Activated T-cell treated with anti-CD3 and anti-CD28 coated beads for 48 hours (primary cell): Measurements from ENCODE around the gene BORCS6.
A peak's percentile ranks its signal among the peaks of the same experiment; 100 is the strongest.

Experiments
- DNase-seq: peaks from one replicate; pipeline ENCODE4 v3.0.0-alpha.2; 2020; ENCODE audit warnings: low read depth

The BORCS6 gene

DNA sequence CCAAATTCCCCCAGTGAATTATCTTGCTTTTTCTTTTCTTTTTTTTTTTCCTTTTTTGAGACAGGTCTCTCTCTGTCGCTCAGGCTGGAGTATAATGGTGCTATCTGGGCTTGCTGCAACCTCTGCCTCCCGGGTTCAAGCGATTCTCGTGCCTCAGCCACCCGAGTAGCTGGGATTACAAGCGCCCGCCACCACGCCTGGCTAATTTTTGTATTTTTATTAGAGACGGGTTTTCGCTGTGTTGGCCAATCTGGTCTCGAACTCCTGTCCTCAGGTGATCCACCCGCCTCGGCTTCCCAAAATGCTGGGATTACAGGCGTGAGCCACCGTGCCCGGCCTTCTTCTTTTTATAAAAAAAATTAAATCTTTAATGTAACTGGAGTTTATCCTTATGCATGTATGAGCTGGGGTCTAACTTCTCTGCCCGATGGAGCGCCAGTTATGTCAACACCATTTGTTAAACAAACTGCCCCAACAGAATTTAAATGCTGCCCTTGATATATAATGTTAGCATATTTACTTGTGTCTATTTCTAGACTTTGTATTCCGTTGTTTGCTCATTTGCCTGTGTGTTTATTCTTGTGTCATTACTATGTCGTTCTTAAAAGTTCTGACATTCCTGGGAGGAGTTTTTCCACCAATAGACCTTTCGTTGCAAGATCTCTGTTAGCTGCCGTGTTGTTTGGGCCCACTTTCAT, 20.9 kb upstream of the BORCS6 start:
- DNase-seq, result no peak

DNA sequence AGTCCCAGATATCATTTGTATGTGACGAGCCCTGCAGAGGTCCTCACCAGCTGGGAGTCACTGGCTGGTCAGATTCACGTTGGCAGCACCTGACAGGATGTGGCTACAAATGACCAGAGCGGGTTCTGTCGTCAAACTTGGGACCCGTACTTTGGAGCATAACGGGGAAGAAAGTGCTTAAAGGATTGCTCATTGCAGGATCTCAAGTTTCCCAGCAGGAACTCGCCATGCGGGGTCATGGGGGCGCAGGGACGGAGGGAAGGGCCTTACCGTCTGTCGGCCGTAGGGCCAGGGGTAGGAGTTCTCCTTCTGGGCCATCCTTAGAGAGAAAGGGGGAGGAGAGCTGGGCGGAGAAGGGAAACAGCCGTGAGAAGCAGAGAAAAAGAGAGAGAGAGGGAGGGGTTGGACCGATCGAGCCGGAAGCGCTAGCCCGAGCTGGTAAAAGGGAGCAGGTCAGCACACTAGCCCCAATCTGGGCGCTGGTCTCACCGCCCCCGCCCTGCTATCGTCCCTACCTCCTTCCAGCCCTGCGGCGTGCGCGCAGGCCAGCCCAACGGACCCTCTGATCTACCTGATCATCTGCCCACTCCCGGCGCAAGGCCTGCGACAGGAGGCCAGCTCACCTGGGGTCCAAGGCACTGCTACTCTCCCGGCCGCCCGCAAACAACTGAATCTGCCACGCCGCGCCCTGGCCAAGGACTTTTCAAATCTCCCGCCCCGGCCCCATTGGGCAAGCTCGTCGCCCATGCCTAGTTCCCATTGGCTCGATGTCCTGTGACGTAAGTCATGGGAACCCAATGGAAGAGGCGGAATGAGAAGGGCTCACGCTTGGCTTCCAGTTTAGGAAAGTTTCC, 20.2 kb upstream of the BORCS6 start, which contains the start of gene AURKB:
Gene AURKB, minus strand, starts transcription at position 669 of the 854 bp plus-strand sequence. Its CDS starts 351 bp downstream, at position 318.
- peak; percentile 86 for DNase-seq

- no peak for DNase-seq
These were observed 16.6 kb upstream of the BORCS6 start for GRCh38 chr17:8206536-8206935.

DNA sequence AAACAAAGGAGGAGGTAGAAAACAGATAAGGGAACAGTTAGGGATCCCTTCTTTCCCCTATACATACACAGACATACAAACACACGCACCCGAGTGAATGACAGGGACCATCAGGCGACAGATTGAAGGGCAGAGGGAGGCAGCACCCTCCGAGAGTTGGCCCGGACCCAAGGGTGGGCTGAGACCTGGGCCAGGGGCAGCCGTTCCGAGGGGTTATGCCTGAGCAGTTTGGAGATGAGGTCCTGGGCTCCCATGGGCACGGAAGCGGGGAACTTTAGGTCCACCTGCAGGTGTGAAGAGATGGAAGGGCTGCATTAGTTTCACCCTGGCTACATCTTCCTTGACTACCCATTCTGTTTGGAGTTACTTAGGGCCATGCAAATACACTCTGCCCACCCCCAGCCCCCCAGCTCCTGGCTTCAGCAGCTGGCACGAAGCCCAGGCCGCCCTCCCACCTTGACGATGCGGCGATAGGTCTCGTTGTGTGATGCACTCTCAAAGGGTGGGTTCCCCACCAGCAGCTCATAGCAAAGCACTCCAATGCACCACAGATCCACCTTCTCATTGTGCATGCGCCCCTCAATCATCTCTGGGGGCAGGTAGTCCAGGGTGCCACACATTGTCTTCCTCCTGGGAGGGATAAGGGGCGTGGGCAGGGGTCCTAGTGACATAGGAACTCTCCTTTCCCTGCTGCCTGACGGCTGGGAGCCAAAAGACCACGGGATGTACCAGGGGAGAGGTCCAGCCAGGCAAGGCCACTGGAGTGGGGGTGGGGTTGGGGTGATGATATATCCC, 15.0 kb upstream of the BORCS6 start:
- no peak for DNase-seq

DNA sequence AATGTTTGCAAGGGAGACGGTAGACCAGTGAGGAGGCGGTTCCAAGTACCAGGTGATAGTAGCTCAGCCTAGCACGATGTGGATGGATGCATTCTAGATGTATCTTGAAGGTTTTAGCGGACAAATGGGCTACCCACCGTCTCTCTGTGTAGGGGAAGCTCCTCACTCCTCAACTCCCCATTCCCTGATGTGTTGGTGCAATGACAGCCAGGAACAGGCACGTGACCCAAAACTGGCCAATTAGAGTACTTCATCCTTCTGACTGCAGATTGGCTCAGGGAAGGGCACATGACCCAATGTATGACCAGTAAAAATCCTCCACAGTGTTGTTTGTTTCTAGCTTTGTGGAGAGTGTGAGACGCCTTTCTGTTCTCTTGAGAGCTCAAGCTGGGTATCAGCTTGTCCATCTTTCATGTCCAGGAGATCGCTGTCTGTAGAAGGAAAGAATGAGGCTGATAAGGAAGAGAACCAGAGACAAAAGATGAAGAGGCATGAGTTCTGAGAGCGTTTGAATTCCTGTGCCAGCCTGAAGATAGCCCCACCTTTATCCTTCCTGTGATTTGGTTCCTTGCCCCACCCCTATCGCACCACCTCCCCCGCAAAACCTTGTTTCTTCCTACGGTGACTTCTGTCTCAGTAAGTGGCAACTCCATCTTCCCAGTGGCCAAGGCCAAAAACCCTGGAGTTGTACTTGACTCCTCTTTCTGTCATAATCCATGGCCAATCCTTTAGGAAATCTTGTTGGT, 2.3 kb upstream of the BORCS6 start:
- DNase-seq, result peak; percentile 33

DNA sequence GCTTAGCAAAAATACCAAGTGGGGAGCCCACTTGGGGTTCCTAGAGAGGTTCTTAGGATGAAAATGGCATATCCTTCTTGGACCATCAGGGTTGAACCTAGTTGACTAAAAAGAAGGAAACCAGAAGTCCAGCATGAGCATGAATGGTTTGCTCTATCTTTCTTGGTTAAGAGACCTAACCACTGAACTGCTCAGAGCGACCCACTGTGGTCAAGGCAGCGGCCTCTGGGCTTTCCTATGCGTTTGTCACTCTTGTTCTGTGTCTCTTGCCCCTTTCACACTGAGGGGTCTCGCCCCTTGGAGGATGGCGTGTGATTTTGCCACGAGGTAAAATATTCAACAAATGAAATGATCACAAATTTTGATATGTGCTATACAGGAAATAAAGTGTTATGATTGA, 526 bp upstream of the BORCS6 start:
- DNase-seq, result no peak

DNA sequence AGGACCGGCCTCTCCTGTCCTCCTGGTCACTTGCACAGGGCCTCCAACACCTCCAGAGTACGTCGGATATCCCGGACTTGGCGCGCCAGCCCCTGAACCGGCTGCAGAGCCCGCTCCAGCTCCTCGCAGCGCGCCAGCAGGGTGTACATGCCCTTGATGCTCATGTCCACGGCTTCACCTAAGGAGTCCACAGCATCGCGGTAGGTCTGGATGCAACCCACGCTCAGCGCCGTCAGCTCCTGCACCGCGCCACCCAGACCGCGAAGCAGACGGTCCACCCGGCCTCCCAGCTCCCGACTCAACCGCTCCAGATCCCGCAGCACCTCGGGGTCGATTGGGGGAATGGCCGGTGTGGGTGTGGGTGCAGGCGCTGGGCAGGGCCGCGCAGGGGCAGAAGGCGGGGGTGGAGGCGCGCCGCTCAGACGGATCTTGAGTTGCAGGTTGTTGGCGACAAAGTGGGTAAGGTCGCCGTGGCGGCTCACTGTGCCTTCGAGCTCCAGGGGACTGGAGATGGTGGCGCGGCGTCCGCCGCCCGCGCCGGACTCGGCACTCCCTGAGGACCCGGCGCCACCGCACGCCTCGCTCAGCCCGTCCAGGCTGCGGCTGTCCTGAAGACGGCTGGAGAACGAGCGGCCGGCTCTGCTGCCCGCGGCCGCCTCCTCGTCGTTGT, 804 bp downstream of the BORCS6 start:
- no peak for DNase-seq

GRCh38 chr17:8188263-8188839, 1.6 kb downstream of the BORCS6 start:
- no peak for DNase-seq

- peak; percentile 84 for DNase-seq
These were observed 2.3 kb downstream of the BORCS6 start for GRCh38 chr17:8187517-8188262.

DNA sequence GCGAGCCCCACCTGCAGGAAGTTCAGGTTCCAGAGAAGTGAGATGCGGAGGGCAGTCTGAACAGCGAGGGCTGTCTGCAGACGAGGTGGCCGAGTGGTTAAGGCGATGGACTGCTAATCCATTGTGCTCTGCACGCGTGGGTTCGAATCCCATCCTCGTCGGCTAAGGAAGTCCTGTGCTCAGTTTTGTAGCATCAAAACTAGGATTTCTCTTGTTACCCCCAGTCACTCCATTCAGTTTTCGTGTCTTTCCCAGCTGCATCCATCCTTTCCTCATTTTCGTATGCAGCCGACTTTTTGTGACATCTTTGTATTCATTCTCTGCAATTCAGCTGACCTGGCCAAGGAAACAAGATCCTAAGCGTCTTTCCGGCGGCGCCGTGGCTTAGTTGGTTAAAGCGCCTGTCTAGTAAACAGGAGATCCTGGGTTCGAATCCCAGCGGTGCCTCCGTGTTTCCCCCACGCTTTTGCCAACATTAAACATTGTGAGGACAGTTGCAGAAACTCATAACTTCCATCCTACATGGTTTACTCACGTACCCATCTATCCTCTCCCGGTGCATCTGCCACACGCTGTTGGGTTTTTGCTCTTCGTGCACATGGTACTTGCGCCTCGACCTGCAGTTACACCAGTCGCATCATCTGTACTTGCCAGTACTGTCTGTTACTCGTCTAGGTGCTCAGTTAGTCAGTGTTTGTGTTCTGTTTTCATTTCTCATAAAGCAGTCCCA, 3.0 kb downstream of the BORCS6 start:
- peak; percentile 96 for DNase-seq

GRCh38 chr17:8186446-8186786, 3.6 kb downstream of the BORCS6 start:
- no peak for DNase-seq

DNA sequence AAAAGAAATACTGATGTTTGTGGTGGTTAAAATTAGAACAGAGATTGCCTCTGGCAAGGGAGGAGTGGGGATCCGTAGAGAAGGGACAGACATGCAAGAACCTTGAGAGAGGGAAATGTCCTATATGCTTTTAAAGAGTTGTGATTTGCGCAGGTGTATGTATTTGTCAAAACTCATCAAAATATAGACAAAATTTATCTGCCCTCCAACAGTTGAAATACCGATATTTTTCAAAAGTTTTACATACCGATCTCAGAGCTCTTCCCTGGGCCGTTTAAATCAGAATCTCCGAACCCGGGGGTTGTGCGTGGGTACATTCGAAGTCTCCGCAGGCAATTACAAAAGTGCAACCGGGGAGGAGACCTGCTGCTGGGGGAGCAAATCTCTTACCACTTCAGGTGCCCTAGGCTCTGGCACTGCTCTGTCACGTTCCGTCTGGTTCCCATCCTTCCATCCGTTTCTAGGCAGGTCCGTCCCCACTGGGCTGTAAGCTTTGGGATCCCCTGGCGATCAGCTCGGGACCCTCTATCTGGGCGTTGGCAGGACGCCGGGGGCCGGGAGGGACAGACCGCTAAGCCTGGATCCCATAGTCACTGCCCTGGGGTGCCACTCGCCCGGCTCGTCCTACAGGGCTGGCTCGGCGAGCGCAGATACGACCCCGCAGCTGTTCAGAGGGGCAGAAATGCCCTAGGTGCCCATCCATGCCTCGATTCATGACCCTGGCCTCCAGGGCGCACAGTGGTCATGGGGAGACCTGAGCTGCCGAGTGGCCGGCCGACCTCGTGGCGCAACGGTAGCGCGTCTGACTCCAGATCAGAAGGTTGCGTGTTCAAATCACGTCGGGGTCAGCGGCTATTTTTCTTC, 4.2 kb downstream of the BORCS6 start:
- peak; percentile 90 for DNase-seq

DNA sequence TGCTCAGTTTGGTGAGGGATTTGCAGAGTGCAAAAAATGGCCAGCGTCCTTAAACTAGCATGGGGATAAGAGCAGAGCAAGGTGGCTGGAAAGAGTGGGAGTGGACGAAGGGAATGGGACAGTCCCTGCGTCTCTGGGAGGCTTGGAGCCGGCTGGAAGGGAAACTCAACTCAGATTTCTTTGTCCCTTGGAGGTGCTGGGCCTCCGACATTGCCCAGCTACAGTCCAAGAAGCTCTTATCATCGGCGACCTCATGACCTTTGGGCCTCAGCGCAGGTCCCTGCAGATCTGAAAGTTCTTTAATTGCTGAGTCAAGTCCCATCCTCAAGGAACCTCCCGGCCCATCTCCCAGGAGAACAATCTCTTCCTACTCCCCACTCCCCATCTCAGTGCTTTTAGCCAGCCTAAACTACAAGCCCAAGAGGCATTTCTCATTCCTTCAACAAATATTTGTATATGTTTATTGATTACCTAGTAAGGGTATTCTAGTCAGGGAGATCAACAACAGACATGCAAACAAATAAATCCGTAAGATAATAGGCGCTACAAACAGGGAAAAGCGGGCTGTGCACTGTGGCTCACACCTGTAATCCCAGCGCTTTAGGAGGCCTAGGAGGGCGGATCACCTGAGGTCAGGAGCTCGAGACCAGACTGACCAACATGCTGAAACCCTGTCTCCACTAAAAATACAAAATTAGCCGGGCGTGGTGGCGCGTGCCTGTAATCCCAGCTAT, 12.8 kb downstream of the BORCS6 start:
- no peak for DNase-seq

DNA sequence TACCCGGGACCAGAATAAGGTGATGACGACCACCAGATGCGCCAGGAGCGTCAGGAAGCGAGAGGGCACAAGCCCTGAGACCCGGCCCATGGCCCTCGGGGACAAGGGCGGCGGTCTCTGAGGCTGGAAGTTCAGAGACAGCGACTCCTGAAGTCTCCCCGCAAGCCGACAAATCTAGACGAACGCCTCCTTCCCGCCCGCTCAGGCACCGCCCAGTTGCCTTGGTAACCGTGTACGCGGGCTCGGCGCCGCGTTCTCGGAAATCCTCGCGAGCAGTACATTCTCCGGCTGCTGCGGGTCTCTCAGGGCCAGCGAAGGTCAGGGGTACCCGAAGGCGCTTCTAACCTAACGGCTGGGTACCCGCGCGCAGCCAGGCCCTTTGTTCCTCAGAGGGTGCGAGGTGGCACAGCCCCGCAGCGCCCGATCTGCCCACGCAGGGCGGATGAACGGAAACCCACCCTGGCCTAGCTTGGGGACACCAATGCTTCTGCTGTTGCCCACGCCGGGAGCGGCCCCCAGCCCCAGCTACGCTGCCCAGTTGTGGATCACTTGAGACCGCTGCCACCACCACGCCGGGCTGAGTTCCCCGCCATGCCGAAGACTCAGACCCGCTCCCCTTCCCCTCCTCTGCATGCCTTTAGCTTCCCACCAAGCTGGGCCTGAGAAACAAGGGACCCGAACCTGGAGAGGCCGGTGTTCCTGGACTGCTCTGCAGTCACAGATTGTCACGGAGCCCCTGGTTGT, 13.6 kb downstream of the BORCS6 start, which contains the start of gene TMEM107:
Gene TMEM107, minus strand, starts transcription at position 184 of the 744 bp plus-strand sequence. Its CDS starts 94 bp downstream, at position 90.
- DNase-seq, result peak; percentile 85

- DNase-seq, result no peak
These were observed 14.2 kb downstream of the BORCS6 start for GRCh38 chr17:8175795-8176196.

DNA sequence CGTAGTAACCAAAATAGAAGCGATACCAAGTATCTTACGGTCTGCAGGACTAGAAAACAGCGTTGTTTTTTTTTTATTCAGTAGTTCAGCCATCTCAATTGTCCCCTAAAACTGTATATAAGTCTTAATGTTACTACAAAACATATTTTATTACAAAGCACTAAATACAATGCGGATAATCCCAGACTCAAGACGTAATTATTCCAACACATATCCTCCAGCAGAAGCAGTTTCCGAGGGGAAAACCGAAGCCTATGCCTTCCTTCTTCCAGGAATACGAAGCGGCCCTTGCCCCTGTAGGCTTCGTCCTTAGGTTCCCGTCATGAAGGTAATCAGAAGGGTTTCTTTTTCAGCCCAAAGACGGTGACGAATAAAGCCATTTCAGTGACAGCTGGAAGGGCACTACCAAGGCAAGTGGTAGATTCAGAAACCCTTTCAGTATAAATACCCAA, 16.1 kb downstream of the BORCS6 start:
- no peak for DNase-seq
